IMR-90 (cell line): ENCODE results near the gene EIF2S2. TPM values are rescaled to one million over a fixed set of nuclear protein-coding genes. Genes with fewer than 3 reads are reported as not detected.
"Not testable (repeated sequence)": the region's sequence is repeated elsewhere in the genome, so short reads cannot be mapped to it uniquely, and the experiment has no call there.

ENCODE experiments used
- ATAC-seq: fragments of 200-7000 bp; cut with Tn5 transposase; 2 replicates; pipeline ENCODE4 v1.9.1; 2020; ENCODE audit warnings: low read depth, mild to moderate bottlenecking, moderate library complexity
- BruUV-seq: library from RNA; stranded (reverse); fragments of 400-500 nt; replicated peaks from 2 replicates; lab custom pipeline; 2021; lab: Mats Ljungman, UMichigan
- CTCF ChIA-PET: fragments of 300-600 bp; formaldehyde crosslinking; extraction: SDS; loops from one replicate; lab custom pipeline; 2021; ENCODE audit warnings: antibody characterized with exemption; lab: Yijun Ruan, JAX
- POLR2A ChIA-PET: fragments of 300-600 bp; sonication (Branson Sonifier 250); formaldehyde crosslinking; loops from one replicate; lab custom pipeline; 2022; ENCODE audit warnings: antibody characterized with exemption; ENCODE audit not compliant: unreplicated experiment; lab: Charles Lee
- DNase-seq: peaks from one replicate; pipeline ENCODE4 v3.0.0; 2013
- H2AFZ ChIP-seq: replicated peaks from 2 replicates; pipeline ENCODE3; 2013; ENCODE audit warnings: low read length, mild to moderate bottlenecking; ENCODE audit not compliant: poor library complexity
- H2AK5ac ChIP-seq: 2 replicates; pipeline ENCODE4 v1.6.1; 2013; ENCODE audit warnings: low read depth, low read length, inconsistent platforms
- H2AK9ac ChIP-seq: replicated peaks from 2 replicates; pipeline ENCODE3; 2013; ENCODE audit warnings: mild to moderate bottlenecking, low read depth, low read length, moderate library complexity; ENCODE audit not compliant: poor library complexity
- H2BK120ac ChIP-seq: 2 replicates; pipeline ENCODE4 v1.6.1; 2013; ENCODE audit warnings: low read depth, low read length, inconsistent platforms
- H2BK15ac ChIP-seq: 3 replicates; pipeline ENCODE4 v1.6.1; 2013; ENCODE audit warnings: low read depth, low read length, inconsistent platforms
- H2BK20ac ChIP-seq: 2 replicates; pipeline ENCODE4 v1.6.1; 2013; ENCODE audit warnings: low read depth, mild to moderate bottlenecking, inconsistent platforms, low read length, moderate library complexity
- H2BK5ac ChIP-seq: 2 replicates; pipeline ENCODE4 v1.6.1; 2013; ENCODE audit warnings: mild to moderate bottlenecking, low read depth, low read length, inconsistent platforms; ENCODE audit not compliant: poor library complexity, severe bottlenecking
- H3K14ac ChIP-seq: replicated peaks from 2 replicates; pipeline ENCODE4 v1.6.1; 2013; ENCODE audit warnings: low read depth, low read length, inconsistent platforms
- H3K18ac ChIP-seq: 2 replicates; pipeline ENCODE4 v1.6.1; 2013; ENCODE audit warnings: low read depth, low read length, control low read depth
- H3K23ac ChIP-seq: 2 replicates; pipeline ENCODE4 v1.6.1; 2013; ENCODE audit warnings: low read depth, low read length, inconsistent platforms
- H3K27ac ChIP-seq: 2 replicates; pipeline ENCODE4 v1.5.1; 2013; ENCODE audit warnings: mild to moderate bottlenecking, control low read depth, low read length; ENCODE audit not compliant: insufficient read depth
- H3K27me3 ChIP-seq: 2 replicates; pipeline ENCODE4 v1.6.1; 2013; ENCODE audit warnings: low read length; ENCODE audit not compliant: control insufficient read depth, insufficient read depth
- H3K36me3 ChIP-seq: 2 replicates; pipeline ENCODE4 v1.6.1; 2013; ENCODE audit warnings: low read length, mixed read lengths; ENCODE audit not compliant: control insufficient read depth, insufficient read depth
- H3K4ac ChIP-seq: 2 replicates; pipeline ENCODE4 v1.6.1; 2013; ENCODE audit warnings: low read depth, low read length, inconsistent platforms
- H3K4me1 ChIP-seq: 2 replicates; pipeline ENCODE4 v1.6.1; 2013; ENCODE audit warnings: low read length, mixed read lengths; ENCODE audit not compliant: control insufficient read depth, insufficient read depth
- H3K4me2 ChIP-seq: 2 replicates; pipeline ENCODE4 v1.6.1; 2013; ENCODE audit warnings: low read depth, mild to moderate bottlenecking, control low read depth, low read length, moderate library complexity
- H3K4me3 ChIP-seq: 2 replicates; pipeline ENCODE4 v1.5.1; 2013; ENCODE audit warnings: low read depth, mild to moderate bottlenecking, control low read depth, low read length, moderate library complexity; ENCODE audit not compliant: insufficient read depth
- H3K56ac ChIP-seq: 2 replicates; pipeline ENCODE4 v1.6.1; 2013; ENCODE audit warnings: low read length, inconsistent platforms; ENCODE audit not compliant: insufficient read depth; ENCODE audit errors: extremely low read depth
- H3K79me1 ChIP-seq, 2 experiments: 2 replicates each; pipeline ENCODE4 v1.6.1; 2013; ENCODE audit warnings: low read length in 2 of 2, inconsistent platforms in 1 of 2, low read depth in 1 of 2
- H3K9ac ChIP-seq: 2 replicates; pipeline ENCODE4 v1.6.1; 2013; ENCODE audit warnings: low read depth, low read length, control low read depth
- H3K9me1 ChIP-seq: 2 replicates; pipeline ENCODE4 v1.6.1; 2013; ENCODE audit warnings: low read length, inconsistent platforms; ENCODE audit not compliant: insufficient read depth
- H3K9me3 ChIP-seq: 2 replicates; pipeline ENCODE4 v1.6.1; 2013; ENCODE audit warnings: low read length; ENCODE audit not compliant: control insufficient read depth, insufficient read depth
- H4K20me1 ChIP-seq: 2 replicates; pipeline ENCODE4 v1.6.1; 2013; ENCODE audit warnings: low read length, inconsistent platforms; ENCODE audit not compliant: insufficient read depth
- H4K5ac ChIP-seq: 2 replicates; pipeline ENCODE4 v1.6.1; 2013; ENCODE audit warnings: mild to moderate bottlenecking, low read depth, low read length, control low read depth
- H4K8ac ChIP-seq, 2 experiments: 2 replicates each; pipeline ENCODE4 v1.6.1; 2013; ENCODE audit warnings: low read depth in 2 of 2, low read length in 2 of 2, control low read depth in 1 of 2, inconsistent platforms in 1 of 2
- H4K91ac ChIP-seq: 2 replicates; pipeline ENCODE4 v1.6.1; 2013; ENCODE audit warnings: low read depth, low read length, inconsistent platforms; ENCODE audit not compliant: insufficient read depth
- WGBS, 2 experiments: methylation state at CpG; one replicate each; pipeline versions ENCODE4 v1.1.5 to v1.1.7; 2013; ENCODE audit warnings: missing lambda C conversion rate in 2 of 2; ENCODE audit not compliant: insufficient read length in 1 of 2; ENCODE audit errors: extremely low coverage in 2 of 2; 5-methylcytosine and 5-hydroxymethylcytosine counted together
- dilution Hi-C: fragments of 300-500 bp; cut with HindIII; formaldehyde crosslinking; loops from one replicate; pipeline ENCODE4 v1.14.3; 2018; ENCODE audit warnings: low sequenced_read_pairs; ENCODE audit not compliant: unreplicated experiment
- in situ Hi-C: fragments of 300-500 bp; cut with MboI; formaldehyde crosslinking; loops from 3 replicates; pipeline ENCODE4 v1.14.3; 2019; ENCODE audit warnings: low sequenced_read_pairs, inconsistent platforms, mixed read lengths
- intact Hi-C: fragments of 100-400 bp; cut with micrococcal nuclease; formaldehyde crosslinking; loops from 2 replicates; pipeline ENCODE4 v1.10.0; 2022
- polyA plus RNA-seq, 3 experiments: library from polyadenylated mRNA; depleted of rRNA; stranded (reverse); fragments of >200 nt; gene quantifications; 2 replicates each; pipeline ENCODE4 v1.2.3, GENCODE V29; 2012; ENCODE audit warnings: low replicate concordance in 1 of 3
- total RNA-seq: library from RNA; depleted of rRNA; stranded (reverse); fragments of >200 nt; gene quantifications from 2 replicates; pipeline ENCODE4 v1.2.3, GENCODE V29; 2012

Gene EIF2S2
- total and polyA plus RNA-seq, 2 of the 4 experiments (the other 2 are of a cell fraction), result 61.7 to 66.9 TPM

DNA sequence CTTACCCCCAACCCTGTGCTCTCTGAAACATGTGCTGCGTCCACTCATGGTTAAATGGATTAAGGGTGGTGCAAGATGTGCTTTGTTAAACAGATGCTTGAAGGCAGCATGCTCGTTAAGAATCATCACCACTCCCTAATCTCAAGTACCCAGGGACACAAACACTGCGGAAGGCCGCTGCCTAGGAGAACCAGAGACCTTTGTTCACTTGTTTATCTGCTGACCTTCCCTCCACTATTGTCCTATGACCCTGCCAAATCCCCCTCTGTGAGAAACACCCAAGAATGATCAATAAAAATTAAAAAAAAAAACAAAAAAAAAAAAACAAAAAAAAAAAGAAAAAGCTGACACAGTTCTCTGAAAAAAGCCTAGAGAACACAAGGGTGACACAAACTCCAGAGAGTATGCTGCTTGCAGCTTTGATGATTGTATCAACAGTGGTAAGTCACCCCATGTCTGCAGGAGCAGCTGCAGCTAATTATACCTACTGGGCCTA, 21.4 kb upstream of the EIF2S2 start:
- H4K20me1 ChIP-seq, H3K9me1 ChIP-seq, H3K4me3 ChIP-seq, H3K18ac ChIP-seq, H3K9ac ChIP-seq, POLR2A ChIA-PET, H3K27me3 ChIP-seq, H3K27ac ChIP-seq, H3K79me1 ChIP-seq, intact Hi-C loops, H2AK5ac ChIP-seq, H2BK5ac ChIP-seq, BruUV-seq, H3K4me1 ChIP-seq, H3K36me3 ChIP-seq, H3K14ac ChIP-seq, H2AFZ ChIP-seq, H2AK9ac ChIP-seq, H3K56ac ChIP-seq, DNase-seq, H4K91ac ChIP-seq, H3K9me3 ChIP-seq, dilution Hi-C loops, H3K4me2 ChIP-seq, H2BK120ac ChIP-seq, H4K5ac ChIP-seq, H2BK20ac ChIP-seq, ATAC-seq, H4K8ac ChIP-seq, H3K4ac ChIP-seq, CTCF ChIA-PET, H3K23ac ChIP-seq, H2BK15ac ChIP-seq: not testable (repeated sequence)
- no CpG with 5 or more reads among the region's 4 CpGs for WGBS, 2 experiments
- in situ Hi-C loops, result loop anchor here (10.0 kb wide), 1 partner anchor 269 kb away; no protein-coding TSS in a partner anchor

DNA sequence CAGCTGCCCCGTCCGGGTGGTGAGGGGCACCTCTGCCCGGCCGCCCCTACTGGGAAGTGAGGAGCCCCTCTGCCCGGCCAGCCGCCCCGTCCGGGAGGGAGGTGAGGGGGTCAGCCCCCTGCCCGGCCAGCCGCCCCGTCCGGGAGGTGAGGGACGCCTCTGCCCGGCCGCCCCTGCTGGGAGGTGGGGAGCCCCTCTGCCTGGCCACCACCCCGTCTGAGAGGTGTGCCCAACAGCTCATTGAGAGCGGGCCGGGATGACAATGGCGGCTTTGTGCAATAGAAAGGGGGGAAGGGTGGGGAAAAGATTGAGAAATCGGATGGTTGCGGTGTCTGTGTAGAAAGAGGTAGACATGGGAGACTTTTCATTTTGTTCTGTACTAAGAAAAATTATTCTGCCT, 20.9 kb upstream of the EIF2S2 start:
- H2BK5ac ChIP-seq, BruUV-seq, H3K27me3 ChIP-seq, H3K56ac ChIP-seq, H3K36me3 ChIP-seq, H3K4ac ChIP-seq, H3K18ac ChIP-seq, H3K4me2 ChIP-seq, H2AK9ac ChIP-seq, H2BK20ac ChIP-seq, H3K14ac ChIP-seq, CTCF ChIA-PET, H2AFZ ChIP-seq, H2AK5ac ChIP-seq, H3K79me1 ChIP-seq, H3K4me1 ChIP-seq, DNase-seq, H3K4me3 ChIP-seq, H4K8ac ChIP-seq, dilution Hi-C loops, H3K23ac ChIP-seq, H3K9me1 ChIP-seq, ATAC-seq, H2BK15ac ChIP-seq, H4K5ac ChIP-seq, H2BK120ac ChIP-seq, H4K20me1 ChIP-seq, H3K9me3 ChIP-seq, intact Hi-C loops, H3K9ac ChIP-seq, POLR2A ChIA-PET, H3K27ac ChIP-seq, H4K91ac ChIP-seq: not testable (repeated sequence)
- 93% methylated on average over 8 of the region's 21 CpGs; no CpG with 5 or more reads in 1 of the 2 experiments for WGBS, 2 experiments
- in situ Hi-C loops, result loop anchor here (10.0 kb wide), 1 partner anchor 268 kb away; no protein-coding TSS in a partner anchor
